HUES6 (cell line): ENCODE results near the gene CHN1.

ENCODE experiments used
- H3K27ac ChIP-seq: 2 replicates; pipeline ENCODE4 v1.7.0; 2013; ENCODE audit warnings: low read depth, mild to moderate bottlenecking, low read length, inconsistent platforms
- H3K27me3 ChIP-seq: 2 replicates; pipeline ENCODE4 v1.6.1; 2013; ENCODE audit warnings: low read length; ENCODE audit not compliant: control insufficient read depth, insufficient read depth
- H3K36me3 ChIP-seq: 2 replicates; pipeline ENCODE4 v1.6.1; 2013; ENCODE audit warnings: low read length; ENCODE audit not compliant: control insufficient read depth, insufficient read depth
- H3K4me1 ChIP-seq: 2 replicates; pipeline ENCODE4 v1.6.1; 2013; ENCODE audit warnings: low read length; ENCODE audit not compliant: control insufficient read depth, insufficient read depth
- H3K4me3 ChIP-seq: 2 replicates; pipeline ENCODE4 v1.5.1; 2013; ENCODE audit warnings: low read depth, low read length
- H3K9ac ChIP-seq: one replicate; pipeline ENCODE4 v1.6.1; 2013; ENCODE audit warnings: mild to moderate bottlenecking, low read length
- H3K9me3 ChIP-seq: 2 replicates; pipeline ENCODE4 v1.6.1; 2013; ENCODE audit warnings: low read depth, low read length; ENCODE audit not compliant: control insufficient read depth, insufficient read depth

CHN1 gene, protein sequence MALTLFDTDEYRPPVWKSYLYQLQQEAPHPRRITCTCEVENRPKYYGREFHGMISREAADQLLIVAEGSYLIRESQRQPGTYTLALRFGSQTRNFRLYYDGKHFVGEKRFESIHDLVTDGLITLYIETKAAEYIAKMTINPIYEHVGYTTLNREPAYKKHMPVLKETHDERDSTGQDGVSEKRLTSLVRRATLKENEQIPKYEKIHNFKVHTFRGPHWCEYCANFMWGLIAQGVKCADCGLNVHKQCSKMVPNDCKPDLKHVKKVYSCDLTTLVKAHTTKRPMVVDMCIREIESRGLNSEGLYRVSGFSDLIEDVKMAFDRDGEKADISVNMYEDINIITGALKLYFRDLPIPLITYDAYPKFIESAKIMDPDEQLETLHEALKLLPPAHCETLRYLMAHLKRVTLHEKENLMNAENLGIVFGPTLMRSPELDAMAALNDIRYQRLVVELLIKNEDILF

DNA sequence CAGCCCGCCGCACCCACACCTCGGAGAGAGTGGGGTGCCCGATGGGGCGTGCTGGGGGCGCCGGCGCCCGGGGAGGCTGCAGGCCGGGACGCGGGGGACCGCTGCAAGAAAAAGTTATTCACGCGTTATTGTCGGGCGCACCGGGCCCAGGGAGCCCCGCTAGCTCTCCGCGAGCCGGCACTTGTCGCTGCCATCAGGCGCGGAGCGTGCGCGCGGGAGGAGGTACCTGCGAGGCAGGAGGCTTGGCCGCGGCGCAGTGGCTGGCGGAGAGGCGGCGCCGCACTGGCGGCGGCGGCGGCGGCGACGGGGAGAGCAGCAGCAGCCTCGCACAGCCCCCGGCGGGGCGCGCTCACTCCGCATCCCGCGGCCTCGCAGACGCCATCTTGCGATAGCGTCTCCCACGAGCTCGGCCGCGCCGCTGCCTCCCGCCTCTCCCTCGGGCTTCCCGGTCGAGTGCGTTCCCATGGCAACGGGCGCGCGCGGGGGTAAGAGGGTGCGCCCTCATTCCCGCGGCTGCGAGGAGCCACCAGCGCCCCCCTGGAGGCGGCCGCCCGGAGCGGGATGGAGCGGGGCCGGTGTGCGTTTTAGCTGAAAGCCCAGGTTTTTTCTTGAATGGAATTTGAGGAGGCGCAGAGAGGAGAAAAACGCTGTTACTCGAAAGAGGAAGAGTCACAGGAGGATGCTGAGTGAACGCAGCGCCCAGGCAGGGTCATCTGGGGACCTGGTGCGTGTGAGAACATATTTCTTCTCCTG, at the start of gene CHN1:
Gene CHN1 (minus strand): TSS at position 402 of the 753 bp plus-strand sequence. CDS start 469 bp downstream, outside the sequence.
- Histone ChIP-seq H3K9ac (peak within 1 kb of the TSS; percentile 84), H3K27me3 (no peaks in the 10 kb centered on the region)

DNA sequence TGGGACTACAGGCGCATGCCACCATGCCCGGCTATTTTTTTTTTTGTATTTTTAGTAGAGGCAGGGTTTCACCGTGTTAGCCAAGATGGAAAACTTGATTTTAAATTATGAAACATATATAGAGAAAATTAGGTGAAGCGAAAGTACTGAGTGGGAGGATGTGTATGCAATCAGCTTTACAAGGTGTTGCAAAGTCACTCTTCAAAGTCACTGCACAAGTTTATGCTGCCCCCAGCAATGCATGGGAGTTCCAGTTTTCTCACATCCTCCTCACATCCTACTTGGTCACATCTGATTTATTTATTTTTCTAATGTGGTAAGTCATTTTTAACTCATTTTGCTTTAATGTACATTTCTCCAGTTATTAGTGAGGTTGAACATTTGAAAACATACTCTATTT, 49.2 kb upstream of the CHN1 start:
- H3K36me3 ChIP-seq = 0 out of 2 replicates have a peak, but pooled peaks cover 4% of the 10 kb centered on the region
- no peaks in the 10 kb centered on the region for H3K9me3 ChIP-seq
- no peak overlapping the region for H3K4me3 ChIP-seq
- H3K4me1 ChIP-seq = peaks cover 14% of the 10 kb centered on the region
- H3K9ac ChIP-seq = no peak overlapping the region
- H3K27me3 ChIP-seq = no peaks in the 10 kb centered on the region
- H3K27ac ChIP-seq = no peak overlapping the region

More for the DNA sequence above, at the start of gene CHN1:
- peaks cover 45% of the 10 kb centered on the region for H3K4me1 ChIP-seq
- H3K36me3 ChIP-seq = no peaks in the 10 kb centered on the region
- peak within 1 kb of the TSS; percentile 97 for H3K4me3 ChIP-seq
- no peaks in the 10 kb centered on the region for H3K9me3 ChIP-seq
- peak within 1 kb of the TSS; percentile 84 for H3K27ac ChIP-seq

DNA sequence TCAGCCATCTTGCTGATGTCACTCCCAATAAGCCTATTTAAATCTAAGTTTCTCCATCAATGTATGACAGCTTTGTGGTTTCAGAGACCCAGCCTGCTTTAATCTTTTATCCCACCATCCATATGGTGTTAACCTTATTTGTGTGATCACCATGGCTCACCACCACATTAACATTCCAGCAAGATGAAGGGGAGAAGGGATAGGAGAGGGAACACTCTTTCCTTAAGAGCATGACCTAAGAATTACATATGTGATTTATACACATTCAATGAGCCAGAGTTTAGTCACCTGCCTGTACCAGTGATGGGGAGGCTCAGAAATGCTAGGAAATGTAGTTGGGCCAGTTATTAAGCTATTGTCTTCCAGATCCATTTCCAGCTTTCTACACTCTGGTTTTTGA, 44.5 kb upstream of the CHN1 start:
- Histone ChIP-seq H3K27ac (no peak overlapping the region), H3K27me3 (no peaks in the 10 kb centered on the region), H3K9me3 (no peaks in the 10 kb centered on the region)

DNA sequence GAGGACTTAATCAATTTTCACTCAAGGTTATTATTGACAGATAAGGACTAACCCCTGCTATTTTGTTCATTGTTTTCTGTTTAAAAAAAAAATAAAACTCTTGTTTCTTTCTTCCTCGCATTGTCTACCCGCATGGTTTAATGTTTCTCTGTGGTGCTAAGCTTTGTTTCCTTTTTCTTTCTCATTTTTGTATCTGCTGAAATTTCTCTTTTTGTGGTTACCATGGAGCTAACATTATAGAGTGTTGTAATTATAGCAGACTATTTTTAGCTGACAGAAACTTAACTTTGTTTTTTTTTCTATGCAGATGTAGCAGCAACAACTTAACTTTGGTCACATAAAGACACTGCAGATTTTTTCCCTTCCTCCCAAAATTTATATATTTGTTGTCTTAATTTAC, 43.1 kb upstream of the CHN1 start:
- Histone ChIP-seq H3K4me3 (no peak overlapping the region), H3K4me1 (no peaks in the 10 kb centered on the region), H3K9ac (no peak overlapping the region), H3K36me3 (no peaks in the 10 kb centered on the region), H3K27ac (no peak overlapping the region), H3K27me3 (no peaks in the 10 kb centered on the region), H3K9me3 (no peaks in the 10 kb centered on the region)

More for the DNA sequence above, 44.5 kb upstream of the CHN1 start:
- Histone ChIP-seq H3K4me1 (no peaks in the 10 kb centered on the region), H3K4me3 (no peak overlapping the region), H3K9ac (no peak overlapping the region), H3K36me3 (no peaks in the 10 kb centered on the region)

DNA sequence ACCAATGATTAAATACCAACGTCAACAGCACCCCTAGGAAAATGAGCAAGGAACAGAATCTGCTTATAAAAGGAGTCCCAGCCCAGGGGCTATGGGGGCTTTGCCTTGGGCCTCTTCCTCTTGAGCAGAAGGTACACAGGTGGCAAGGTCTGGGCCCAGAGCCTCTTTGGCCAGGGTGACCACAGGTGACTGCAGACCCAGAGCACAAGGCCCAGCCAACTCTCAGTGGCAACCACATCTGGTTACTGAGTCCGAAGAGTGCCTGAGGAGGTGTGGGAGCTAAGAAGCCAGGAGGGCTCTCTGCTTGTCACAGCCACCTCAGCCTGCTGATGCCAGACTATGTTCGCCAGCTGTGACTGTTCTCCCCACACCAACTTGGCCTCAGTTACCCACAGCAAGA, 34.3 kb upstream of the CHN1 start:
- H3K4me3 ChIP-seq = no peak overlapping the region
- no peak overlapping the region for H3K9ac ChIP-seq
- no peaks in the 10 kb centered on the region for H3K27me3 ChIP-seq
- H3K9me3 ChIP-seq = 0 out of 2 replicates have a peak, but pooled peaks cover 2% of the 10 kb centered on the region
- no peaks in the 10 kb centered on the region for H3K4me1 ChIP-seq
- no peaks in the 10 kb centered on the region for H3K36me3 ChIP-seq
- H3K27ac ChIP-seq = no peak overlapping the region

DNA sequence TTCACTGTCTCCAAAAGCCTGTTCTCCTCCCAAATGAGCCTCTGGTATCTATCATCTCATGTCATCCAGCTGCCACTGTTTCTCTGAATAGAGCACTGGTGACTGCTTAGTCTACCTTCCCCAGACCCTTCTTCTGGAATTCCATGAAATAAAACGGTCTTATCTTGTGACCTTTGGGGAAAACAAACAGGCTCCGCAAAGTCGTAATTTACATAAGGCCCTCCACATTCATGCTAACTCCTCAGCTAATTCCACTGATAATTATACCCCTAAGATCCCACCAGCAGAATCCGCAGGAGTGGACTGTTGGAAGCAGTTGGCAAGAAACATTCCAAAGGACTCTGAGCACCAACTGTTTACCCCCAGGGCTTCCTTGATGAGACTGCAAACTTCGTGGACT, 33.9 kb upstream of the CHN1 start:
- Histone ChIP-seq H3K4me3 (no peak overlapping the region), H3K4me1 (no peaks in the 10 kb centered on the region), H3K27ac (no peak overlapping the region), H3K9me3 (0 out of 2 replicates have a peak, but pooled peaks cover 2% of the 10 kb centered on the region), H3K9ac (no peak overlapping the region), H3K27me3 (no peaks in the 10 kb centered on the region), H3K36me3 (no peaks in the 10 kb centered on the region)

DNA sequence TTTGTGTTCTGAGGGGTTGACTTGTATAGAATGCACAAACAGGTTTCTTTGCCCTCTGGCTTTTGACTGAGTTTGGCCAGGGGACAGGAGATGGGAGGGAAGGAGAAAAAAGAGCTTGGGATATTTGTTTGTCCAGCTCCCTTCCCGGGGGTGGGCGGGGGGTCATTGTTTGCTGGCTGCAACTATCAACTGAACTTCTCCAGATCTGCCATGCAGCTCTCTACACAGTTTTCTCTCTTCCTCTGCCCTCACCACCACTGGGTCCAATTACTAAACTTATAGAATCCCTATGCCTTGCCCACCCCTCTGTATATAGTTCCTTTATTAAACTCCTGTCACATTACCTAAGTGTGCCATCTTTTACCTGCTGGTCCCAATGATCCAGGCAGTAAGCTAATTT, 32.8 kb upstream of the CHN1 start:
- 0 out of 2 replicates have a peak, but pooled peaks cover 2% of the 10 kb centered on the region for H3K9me3 ChIP-seq
- no peaks in the 10 kb centered on the region for H3K36me3 ChIP-seq
- no peak overlapping the region for H3K4me3 ChIP-seq
- H3K9ac ChIP-seq = no peak overlapping the region
- H3K27ac ChIP-seq = no peak overlapping the region
- H3K4me1 ChIP-seq = no peaks in the 10 kb centered on the region
- H3K27me3 ChIP-seq = no peaks in the 10 kb centered on the region

DNA sequence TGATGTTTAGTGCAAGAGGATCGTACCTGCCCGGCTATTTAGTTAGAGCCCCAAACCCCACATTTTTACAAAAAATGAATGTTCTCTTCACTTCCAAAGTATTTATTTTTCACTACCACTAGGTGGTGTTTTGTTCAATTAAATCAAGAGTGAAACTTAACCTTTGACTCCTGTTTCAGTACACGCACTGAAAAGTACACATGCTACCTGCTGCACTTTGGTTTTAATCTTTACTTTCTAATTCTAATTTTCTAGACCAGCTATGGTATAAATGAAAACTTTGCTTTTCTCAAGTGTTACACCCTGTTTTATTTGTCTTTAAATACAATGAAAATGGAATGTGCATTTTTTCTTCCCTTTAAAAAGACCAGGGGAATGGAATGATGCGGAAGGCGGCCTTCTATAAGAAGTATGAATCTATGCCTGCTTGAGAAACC, 31.4 kb upstream of the CHN1 start:
- H3K9ac ChIP-seq = no peak overlapping the region
- no peaks in the 10 kb centered on the region for H3K36me3 ChIP-seq
- H3K27ac ChIP-seq = no peak overlapping the region
- no peak overlapping the region for H3K4me3 ChIP-seq
- H3K27me3 ChIP-seq = no peaks in the 10 kb centered on the region
- H3K9me3 ChIP-seq = no peaks in the 10 kb centered on the region
- no peaks in the 10 kb centered on the region for H3K4me1 ChIP-seq

DNA sequence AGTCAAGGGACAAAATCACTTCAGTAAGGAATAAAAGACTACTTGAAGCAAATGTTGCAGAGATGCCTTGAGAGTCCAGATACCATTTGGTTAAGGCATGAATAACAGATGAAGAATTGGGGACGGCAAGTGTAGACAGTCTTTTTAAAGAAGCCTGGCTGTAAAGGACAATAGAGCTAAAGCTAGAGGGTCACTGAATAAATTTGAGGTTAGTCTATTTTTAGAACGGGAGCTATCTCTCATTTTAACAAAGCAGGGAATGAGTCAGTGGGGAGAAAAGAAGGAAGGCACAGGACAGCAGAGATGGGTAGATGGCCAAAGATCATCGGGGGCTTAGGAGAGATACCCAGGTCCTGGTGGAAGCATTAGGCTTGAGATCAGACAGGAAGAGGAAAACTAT, 30.6 kb upstream of the CHN1 start:
- Histone ChIP-seq H3K27me3 (no peaks in the 10 kb centered on the region), H3K4me1 (no peaks in the 10 kb centered on the region), H3K36me3 (no peaks in the 10 kb centered on the region), H3K4me3 (no peak overlapping the region), H3K9me3 (no peaks in the 10 kb centered on the region), H3K9ac (no peak overlapping the region), H3K27ac (no peak overlapping the region)

DNA sequence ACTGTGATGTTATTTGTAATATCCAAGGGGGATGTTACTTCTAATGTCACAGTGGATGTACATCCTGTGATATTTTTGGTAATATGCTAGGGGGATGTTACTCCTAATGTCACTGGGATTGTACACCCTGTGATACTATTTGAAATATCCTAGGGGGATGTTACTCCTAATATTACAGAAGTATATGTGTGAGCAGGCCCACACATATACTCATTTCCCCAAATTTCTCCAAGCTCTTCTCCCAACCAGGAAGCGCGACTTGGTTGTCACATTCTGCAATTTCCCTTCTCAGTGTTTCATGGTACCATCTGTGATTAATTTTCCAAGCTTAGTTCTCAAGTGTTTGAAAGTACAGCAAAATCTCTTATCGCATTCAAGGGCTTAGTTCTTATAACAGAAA, 29.5 kb upstream of the CHN1 start:
- Histone ChIP-seq H3K27me3 (no peaks in the 10 kb centered on the region), H3K27ac (no peak overlapping the region), H3K9ac (no peak overlapping the region), H3K9me3 (no peaks in the 10 kb centered on the region), H3K36me3 (no peaks in the 10 kb centered on the region), H3K4me3 (no peak overlapping the region), H3K4me1 (no peaks in the 10 kb centered on the region)
